Neural cell (in vitro differentiated cells): Measurements from ENCODE around the gene REXO2.

Experiments used
- CTCF ChIP-seq: fragments of 450-650 bp; IDR thresholded peaks from 2 replicates; pipeline ENCODE4 v1.5.1; 2014; ENCODE audit warnings: antibody characterized with exemption, mild to moderate bottlenecking, moderate library complexity; ENCODE audit not compliant: poor library complexity, severe bottlenecking
- EP300 ChIP-seq: fragments of 450-650 bp; conservative IDR thresholded peaks from 2 replicates; pipeline ENCODE4 v1.6.1; 2014; ENCODE audit warnings: antibody characterized with exemption, mild to moderate bottlenecking, moderate library complexity; ENCODE audit not compliant: poor library complexity, severe bottlenecking
- EZH2 ChIP-seq: fragments of 200-600, 300-800 bp; shearing (Covaris generic), sonication (generic); IDR thresholded peaks from 2 replicates; pipeline ENCODE4 v1.6.1; 2014; ENCODE audit warnings: antibody characterized with exemption, low read length, borderline replicate concordance, mild to moderate bottlenecking; ENCODE audit not compliant: insufficient read depth, poor library complexity, severe bottlenecking
- MXI1 ChIP-seq: fragments of 450-650 bp; conservative IDR thresholded peaks from 2 replicates; pipeline ENCODE4 v1.6.1; 2014; ENCODE audit warnings: antibody characterized with exemption, mild to moderate bottlenecking; ENCODE audit not compliant: poor library complexity, severe bottlenecking
- POLR2AphosphoS5 ChIP-seq: IDR thresholded peaks from 2 replicates; pipeline ENCODE4 v1.6.1; 2012
- REST ChIP-seq: IDR thresholded peaks from 2 replicates; pipeline ENCODE4 v1.6.1; 2012; ENCODE audit warnings: borderline replicate concordance

- TF ChIP-seq CTCF (no peak), EZH2 (no peak), EP300 (no peak), POLR2AphosphoS5 (no peak), REST (no peak), MXI1 (no peak)
These were observed 24.7 kb downstream of the REXO2 start for GRCh38 chr11:114463999-114464398.
